Keratinocyte (primary cell): Measurements from ENCODE around the gene IGF2BP1. TPM values are rescaled to one million over a fixed set of nuclear protein-coding genes. Genes with fewer than 3 reads are reported as not detected.
"Not testable (repeated sequence)": the region's sequence is repeated elsewhere in the genome, so short reads cannot be mapped to it uniquely, and the experiment has no call there.

Experiments used
- DNase-seq: peaks from one replicate; pipeline ENCODE4 v3.0.0-alpha.2; 2011; ENCODE audit warnings: low read depth, missing footprints, low spot score
- FAIRE-seq: peaks from 2 replicates; lab custom pipeline; 2011; peaks lifted over from hg19 to GRCh38; lab: Jason Lieb, UNC
- H2AFZ ChIP-seq: 2 replicates; pipeline ENCODE4 v1.6.0; 2012; ENCODE audit warnings: low read length, control low read depth, inconsistent platforms; ENCODE audit not compliant: control insufficient read depth
- H3K27ac ChIP-seq: 2 replicates; pipeline ENCODE4 v1.5.1; 2011; ENCODE audit warnings: low read length; ENCODE audit not compliant: control insufficient read depth, insufficient read depth
- H3K27me3 ChIP-seq: 3 replicates; pipeline ENCODE4 v1.6.0; 2011; ENCODE audit warnings: low read length; ENCODE audit not compliant: control insufficient read depth, insufficient read depth; ENCODE audit errors: extremely low read depth
- H3K36me3 ChIP-seq, 2 experiments: 2 replicates in 1 of 2; 3 replicates in 1 of 2; pipeline ENCODE4 v1.5.1; 2011; ENCODE audit warnings: low read length in 2 of 2, mild to moderate bottlenecking in 1 of 2; ENCODE audit not compliant: control insufficient read depth in 2 of 2, insufficient read depth in 2 of 2; ENCODE audit errors: extremely low read depth in 1 of 2
- H3K4me1 ChIP-seq: 3 replicates; pipeline ENCODE4 v1.5.1; 2011; ENCODE audit warnings: low read length; ENCODE audit not compliant: control insufficient read depth, insufficient read depth; ENCODE audit errors: extremely low read depth
- H3K4me2 ChIP-seq: 3 replicates; pipeline ENCODE4 v1.6.0; 2011; ENCODE audit warnings: low read depth, low read length; ENCODE audit not compliant: control insufficient read depth, insufficient read depth; ENCODE audit errors: extremely low read depth
- H3K4me3 ChIP-seq, 3 experiments: fragments of 200-600 bp in 1 of 3; sonication (generic) in 1 of 3; 2 replicates in 2 of 3; 3 replicates in 1 of 3; pipeline ENCODE4 v1.5.1; 2011 to 2016; ENCODE audit warnings: low read length in 3 of 3, mild to moderate bottlenecking in 3 of 3, control low read depth in 2 of 3, inconsistent platforms in 1 of 3, low read depth in 1 of 3, mixed read lengths in 1 of 3, mixed run types in 1 of 3, moderate library complexity in 1 of 3; ENCODE audit not compliant: control insufficient read depth in 2 of 3, insufficient read depth in 2 of 3; ENCODE audit errors: extremely low read depth in 1 of 3
- H3K79me2 ChIP-seq: 2 replicates; pipeline ENCODE4 v1.6.0; 2012; ENCODE audit warnings: low read length; ENCODE audit not compliant: control insufficient read depth, insufficient read depth
- H3K9ac ChIP-seq: 3 replicates; pipeline ENCODE4 v1.6.0; 2011; ENCODE audit warnings: low read length; ENCODE audit not compliant: control insufficient read depth, insufficient read depth; ENCODE audit errors: extremely low read depth
- H3K9me1 ChIP-seq: 3 replicates; pipeline ENCODE4 v1.6.0; 2011; ENCODE audit warnings: low read length; ENCODE audit not compliant: control insufficient read depth, insufficient read depth; ENCODE audit errors: extremely low read depth
- H3K9me3 ChIP-seq: 2 replicates; pipeline ENCODE4 v1.5.1; 2012; ENCODE audit warnings: low read depth, low read length; ENCODE audit not compliant: control insufficient read depth
- H4K20me1 ChIP-seq: 3 replicates; pipeline ENCODE4 v1.6.0; 2011; ENCODE audit warnings: low read length; ENCODE audit not compliant: control insufficient read depth, insufficient read depth; ENCODE audit errors: extremely low read depth
- CTCF ChIP-seq, 3 experiments: IDR thresholded peaks in 1 of 3; conservative IDR thresholded peaks in 1 of 3; optimal IDR thresholded peaks in 1 of 3; 2 replicates in 2 of 3; 3 replicates in 1 of 3; pipeline versions ENCODE3 to v1.5.1; 2011; ENCODE audit warnings: low read length in 3 of 3, mild to moderate bottlenecking in 3 of 3, moderate library complexity in 2 of 3, control low read depth in 1 of 3, inconsistent platforms in 1 of 3; ENCODE audit not compliant: insufficient read depth in 2 of 3; ENCODE audit errors: extremely low read depth in 1 of 3
- EZH2 ChIP-seq: IDR thresholded peaks from one replicate; pipeline ENCODE4 v1.6.1; 2012; ENCODE audit warnings: inconsistent platforms, mild to moderate bottlenecking, low read length, moderate library complexity
- dilution Hi-C: fragments of 300-500 bp; cut with MboI; formaldehyde crosslinking; loops from one replicate; pipeline ENCODE4 v1.7.0; 2020; ENCODE audit warnings: low sequenced_read_pairs; ENCODE audit not compliant: extremely low pct_ligation_motif_present
- polyA plus RNA-seq, 5 experiments: library from polyadenylated mRNA; depleted of rRNA in 3 of 5; stranded (reverse) in 3 of 5; stranded (forward) in 1 of 5; unstranded in 1 of 5; fragments of >200 nt; gene quantifications; 1 replicate in 1 of 5; 2 replicates in 3 of 5; 3 replicates in 1 of 5; pipeline versions ENCODE4 v1.2.1 to v1.2.3, GENCODE V29; 2011 to 2012; ENCODE audit warnings: missing spikeins in 2 of 5, low read depth in 1 of 5, low replicate concordance in 1 of 5

IGF2BP1 gene
- polyA plus RNA-seq, 1 donor (not counting 4 experiments of a cell fraction or from before 2014, with no cell fraction given), result not detected

GRCh38 chr17:49100601-49101000, 103.4 kb downstream of the IGF2BP1 start:
- Histone ChIP-seq H3K4me2 (peak overlapping the region; percentile 48), H4K20me1 (peaks cover 5% of the 10 kb centered on the region), H3K79me2 (no peaks in the 10 kb centered on the region), H3K4me3 (no peak overlapping the region), H3K36me3 (no peaks in the 10 kb centered on the region), H3K27me3 (no peaks in the 10 kb centered on the region), H3K9ac (no peak overlapping the region), H2AFZ (no peak overlapping the region), H3K27ac (peak overlapping the region; percentile 92), H3K4me1 (peaks cover 21% of the 10 kb centered on the region), H3K9me1 (no peaks in the 10 kb centered on the region), H3K9me3 (no peaks in the 10 kb centered on the region)
- TF ChIP-seq CTCF (optimal IDR thresholded peaks at IDR 0.05 in 1 of 3, IDR thresholded peaks at IDR 0.05 in 1 of 3, conservative IDR thresholded peaks at IDR 0.05 in 1 of 3; ENCODE audit: extremely low read depth in 1 of 3, insufficient read depth in 2 of 3, low read length in 3 of 3) (no peak), EZH2 (no peak)
- DNase-seq (no peak), FAIRE-seq (no peak)
- dilution Hi-C loops, result no loop called here

- Histone ChIP-seq H3K9ac (peak overlapping the region; percentile 56), H4K20me1 (peaks cover 5% of the 10 kb centered on the region), H3K79me2 (no peaks in the 10 kb centered on the region), H3K9me3 (no peaks in the 10 kb centered on the region), H3K27ac (peak overlapping the region; percentile 92), H3K4me3 (no peak overlapping the region), H3K9me1 (no peaks in the 10 kb centered on the region), H3K4me1 (peaks cover 23% of the 10 kb centered on the region), H3K27me3 (no peaks in the 10 kb centered on the region), H2AFZ (no peak overlapping the region), H3K36me3 (no peaks in the 10 kb centered on the region), H3K4me2 (peak overlapping the region; percentile 48)
- TF ChIP-seq EZH2 (no peak), CTCF (optimal IDR thresholded peaks at IDR 0.05 in 1 of 3, IDR thresholded peaks at IDR 0.05 in 1 of 3, conservative IDR thresholded peaks at IDR 0.05 in 1 of 3; ENCODE audit: extremely low read depth in 1 of 3, insufficient read depth in 2 of 3, low read length in 3 of 3) (no peak)
- dilution Hi-C loops, result no loop called here
- DNase-seq (peak; percentile 99), FAIRE-seq (peak; percentile 97)
These were observed 103.9 kb downstream of the IGF2BP1 start for GRCh38 chr17:49101054-49101534.

- H3K36me3 ChIP-seq, H3K27me3 ChIP-seq, H4K20me1 ChIP-seq, H3K9me3 ChIP-seq, FAIRE-seq, H3K4me2 ChIP-seq, H3K9me1 ChIP-seq, H2AFZ ChIP-seq, dilution Hi-C loops, H3K79me2 ChIP-seq, H3K9ac ChIP-seq, H3K27ac ChIP-seq, DNase-seq, H3K4me3 ChIP-seq: not testable (repeated sequence)
- H3K4me1 ChIP-seq, result peaks cover 37% of the 10 kb centered on the region
These were observed 106.2 kb downstream of the IGF2BP1 start for GRCh38 chr17:49103360-49103759.
